Effector memory CD4-positive, alpha-beta T cell (primary cell): ENCODE measurements around the gene FOXN3.

Experiments used
- DNase-seq, 3 donors: peaks; one replicate each; pipeline ENCODE4 v3.0.0-alpha.2; 2020
- H3K27ac ChIP-seq: 2 replicates; pipeline ENCODE4 v1.7.0; 2013; ENCODE audit warnings: mild to moderate bottlenecking, low read length, moderate library complexity; ENCODE audit not compliant: insufficient read depth, poor library complexity, severe bottlenecking
- H3K27me3 ChIP-seq: replicated peaks from 2 replicates; pipeline ENCODE4 v1.7.0; 2013; ENCODE audit warnings: mild to moderate bottlenecking, low read length; ENCODE audit not compliant: insufficient read depth, control insufficient read depth, poor library complexity, severe bottlenecking
- H3K36me3 ChIP-seq: 2 replicates; pipeline ENCODE4 v1.7.0; 2013; ENCODE audit warnings: mild to moderate bottlenecking, low read length, moderate library complexity; ENCODE audit not compliant: control insufficient read depth, insufficient read depth
- H3K4me1 ChIP-seq: 2 replicates; pipeline ENCODE4 v1.7.0; 2013; ENCODE audit warnings: low read length, mild to moderate bottlenecking; ENCODE audit not compliant: control insufficient read depth, insufficient read depth, poor library complexity, severe bottlenecking
- H3K4me3 ChIP-seq: 2 replicates; pipeline ENCODE4 v1.7.0; 2013; ENCODE audit warnings: low read length, low read depth, mild to moderate bottlenecking; ENCODE audit not compliant: insufficient read depth, poor library complexity, severe bottlenecking
- H3K9me3 ChIP-seq: 2 replicates; pipeline ENCODE4 v1.7.0; 2013; ENCODE audit warnings: mild to moderate bottlenecking, low read length, moderate library complexity; ENCODE audit not compliant: control insufficient read depth

Gene FOXN3

GRCh38 chr14:89129570-89129969 is 287.5 kb downstream of the FOXN3 start:
- no peak for DNase-seq
- Histone ChIP-seq H3K9me3 (no peaks in the 10 kb centered on the region), H3K4me1 (no peaks in the 10 kb centered on the region), H3K36me3 (no peaks in the 10 kb centered on the region), H3K27me3 (no peaks in the 10 kb centered on the region), H3K4me3 (no peak overlapping the region), H3K27ac (no peak overlapping the region)

GRCh38 chr14:89128311-89129026 is 288.6 kb downstream of the FOXN3 start:
- Histone ChIP-seq H3K4me1 (no peaks in the 10 kb centered on the region), H3K36me3 (no peaks in the 10 kb centered on the region), H3K9me3 (no peaks in the 10 kb centered on the region), H3K27ac (no peak overlapping the region), H3K27me3 (no peaks in the 10 kb centered on the region), H3K4me3 (no peak overlapping the region)
- DNase-seq = no peak

- no peaks in the 10 kb centered on the region for H3K4me1 ChIP-seq
- DNase-seq = no peak
- H3K36me3 ChIP-seq = no peaks in the 10 kb centered on the region
- H3K9me3 ChIP-seq = no peaks in the 10 kb centered on the region
- no peaks in the 10 kb centered on the region for H3K27me3 ChIP-seq
- H3K4me3 ChIP-seq = no peak overlapping the region
- H3K27ac ChIP-seq = no peak overlapping the region
Measured at GRCh38 chr14:89126461-89126860, 290.6 kb downstream of the FOXN3 start.

- H3K36me3 ChIP-seq = no peaks in the 10 kb centered on the region
- no peaks in the 10 kb centered on the region for H3K27me3 ChIP-seq
- DNase-seq = no peak
- no peaks in the 10 kb centered on the region for H3K4me1 ChIP-seq
- H3K4me3 ChIP-seq = no peak overlapping the region
- no peak overlapping the region for H3K27ac ChIP-seq
- no peaks in the 10 kb centered on the region for H3K9me3 ChIP-seq
Measured at GRCh38 chr14:89125216-89125615, 291.8 kb downstream of the FOXN3 start.

GRCh38 chr14:89123851-89124250 is 293.2 kb downstream of the FOXN3 start:
- Histone ChIP-seq H3K4me1 (no peaks in the 10 kb centered on the region), H3K36me3 (no peaks in the 10 kb centered on the region), H3K27me3 (no peaks in the 10 kb centered on the region), H3K4me3 (no peak overlapping the region), H3K27ac (no peak overlapping the region), H3K9me3 (no peaks in the 10 kb centered on the region)
- no peak for DNase-seq

GRCh38 chr14:89123215-89123614 is 293.8 kb downstream of the FOXN3 start:
- no peaks in the 10 kb centered on the region for H3K27me3 ChIP-seq
- no peak overlapping the region for H3K4me3 ChIP-seq
- H3K27ac ChIP-seq = no peak overlapping the region
- DNase-seq = no peak
- H3K36me3 ChIP-seq = no peaks in the 10 kb centered on the region
- H3K4me1 ChIP-seq = no peaks in the 10 kb centered on the region
- H3K9me3 ChIP-seq = no peaks in the 10 kb centered on the region

- Histone ChIP-seq H3K4me3 (no peak overlapping the region), H3K36me3 (no peaks in the 10 kb centered on the region), H3K27me3 (no peaks in the 10 kb centered on the region), H3K27ac (no peak overlapping the region), H3K9me3 (no peaks in the 10 kb centered on the region), H3K4me1 (no peaks in the 10 kb centered on the region)
- no peak for DNase-seq
Measured at GRCh38 chr14:89121968-89122620, 294.9 kb downstream of the FOXN3 start.

GRCh38 chr14:89117012-89117411 is 300.0 kb downstream of the FOXN3 start:
- no peak overlapping the region for H3K27ac ChIP-seq
- no peaks in the 10 kb centered on the region for H3K36me3 ChIP-seq

GRCh38 chr14:89114109-89114508 is 302.9 kb downstream of the FOXN3 start:
- Histone ChIP-seq H3K27ac (no peak overlapping the region), H3K9me3 (no peaks in the 10 kb centered on the region), H3K4me1 (no peaks in the 10 kb centered on the region), H3K36me3 (no peaks in the 10 kb centered on the region), H3K4me3 (no peak overlapping the region), H3K27me3 (no peaks in the 10 kb centered on the region)
- DNase-seq = no peak

More at GRCh38 chr14:89117012-89117411, 300.0 kb downstream of the FOXN3 start:
- no peaks in the 10 kb centered on the region for H3K9me3 ChIP-seq
- no peak overlapping the region for H3K4me3 ChIP-seq
- no peaks in the 10 kb centered on the region for H3K27me3 ChIP-seq
- DNase-seq = no peak
- no peaks in the 10 kb centered on the region for H3K4me1 ChIP-seq

GRCh38 chr14:89112720-89113119 is 304.3 kb downstream of the FOXN3 start:
- Histone ChIP-seq H3K4me1 (no peaks in the 10 kb centered on the region), H3K36me3 (no peaks in the 10 kb centered on the region), H3K9me3 (no peaks in the 10 kb centered on the region), H3K27ac (no peak overlapping the region), H3K4me3 (no peak overlapping the region), H3K27me3 (no peaks in the 10 kb centered on the region)
- no peak for DNase-seq
